NCI-H2196 treated with DMSO at 0.1 percent for 48 hours (cell line): ENCODE measurements around the gene PCDH11X.
"Not testable (repeated sequence)": the region's sequence is repeated elsewhere in the genome, so short reads cannot be mapped to it uniquely, and the experiment has no call there.

Experiments used
- DNase-seq: peaks from one replicate; lab custom pipeline; 2025; ENCODE audit not compliant: unreplicated experiment; lab: John Stamatoyannopoulos, UW

The PCDH11X gene

GRCh38 chrX:91779135-91779534, at the start of gene PCDH11X:
PCDH11X (plus strand) TSS chrX:91779375; CDS start chrX:91835505, 56,130 bp downstream.
- not testable (repeated sequence) for DNase-seq

- DNase-seq = not testable (repeated sequence)
Observed at GRCh38 chrX:91747446-91747845, 31.7 kb upstream of the PCDH11X start.

GRCh38 chrX:91753022-91753421, 26.2 kb upstream of the PCDH11X start:
- DNase-seq = not testable (repeated sequence)

- DNase-seq = not testable (repeated sequence)
Observed at GRCh38 chrX:91770619-91771488, 8.3 kb upstream of the PCDH11X start.

GRCh38 chrX:91773943-91774342, 5.2 kb upstream of the PCDH11X start:
- not testable (repeated sequence) for DNase-seq

- not testable (repeated sequence) for DNase-seq
Observed at GRCh38 chrX:91780008-91780407, 833 bp downstream of the PCDH11X start.

- DNase-seq = not testable (repeated sequence)
Observed at GRCh38 chrX:91780698-91781097, 1.5 kb downstream of the PCDH11X start.

GRCh38 chrX:91781553-91782298, 2.6 kb downstream of the PCDH11X start:
- not testable (repeated sequence) for DNase-seq

- DNase-seq = not testable (repeated sequence)
Observed at GRCh38 chrX:91782825-91783224, 3.6 kb downstream of the PCDH11X start.

GRCh38 chrX:91817537-91817936, 38.4 kb downstream of the PCDH11X start:
- DNase-seq = not testable (repeated sequence)

- not testable (repeated sequence) for DNase-seq
Observed at GRCh38 chrX:91825321-91825720, 46.1 kb downstream of the PCDH11X start.
